Brain microvascular endothelial cell (primary cell): ENCODE measurements around the gene PKP3.

Experiments
- DNase-seq: peaks from one replicate; pipeline ENCODE4 v3.0.0-alpha.2; 2020
- H3K27ac ChIP-seq: fragments of 250-450 bp; sonication (Bioruptor Pico); 2 replicates; pipeline ENCODE4 v1.5.1; 2020; ENCODE audit warnings: mild to moderate bottlenecking, moderate library complexity
- H3K27me3 ChIP-seq: fragments of 250-450 bp; sonication (Bioruptor Pico); replicated peaks from 2 replicates; pipeline ENCODE4 v1.5.1; 2020; ENCODE audit warnings: mild to moderate bottlenecking
- H3K36me3 ChIP-seq: fragments of 250-450 bp; sonication (Bioruptor Pico); replicated peaks from 2 replicates; pipeline ENCODE4 v1.5.1; 2020; ENCODE audit warnings: mild to moderate bottlenecking
- H3K4me3 ChIP-seq: 2 replicates; pipeline ENCODE4 v1.5.1; 2011; ENCODE audit warnings: low read depth, mild to moderate bottlenecking, control low read depth, low read length, moderate library complexity
- in situ Hi-C: cut with HindIII; loops from 2 replicates; pipeline ENCODE4 v1.10.0; 2017; ENCODE audit warnings: low sequenced_read_pairs, low pct_ligation_motif_present
- TF ChIP-seq, protein P1 (sequence below): IDR thresholded peaks from 2 replicates; pipeline ENCODE4 v1.5.1; 2011; ENCODE audit warnings: low read depth, mild to moderate bottlenecking, moderate library complexity, low read length, control low read depth, inconsistent platforms; ENCODE audit errors: missing control alignments

Gene PKP3

DNA sequence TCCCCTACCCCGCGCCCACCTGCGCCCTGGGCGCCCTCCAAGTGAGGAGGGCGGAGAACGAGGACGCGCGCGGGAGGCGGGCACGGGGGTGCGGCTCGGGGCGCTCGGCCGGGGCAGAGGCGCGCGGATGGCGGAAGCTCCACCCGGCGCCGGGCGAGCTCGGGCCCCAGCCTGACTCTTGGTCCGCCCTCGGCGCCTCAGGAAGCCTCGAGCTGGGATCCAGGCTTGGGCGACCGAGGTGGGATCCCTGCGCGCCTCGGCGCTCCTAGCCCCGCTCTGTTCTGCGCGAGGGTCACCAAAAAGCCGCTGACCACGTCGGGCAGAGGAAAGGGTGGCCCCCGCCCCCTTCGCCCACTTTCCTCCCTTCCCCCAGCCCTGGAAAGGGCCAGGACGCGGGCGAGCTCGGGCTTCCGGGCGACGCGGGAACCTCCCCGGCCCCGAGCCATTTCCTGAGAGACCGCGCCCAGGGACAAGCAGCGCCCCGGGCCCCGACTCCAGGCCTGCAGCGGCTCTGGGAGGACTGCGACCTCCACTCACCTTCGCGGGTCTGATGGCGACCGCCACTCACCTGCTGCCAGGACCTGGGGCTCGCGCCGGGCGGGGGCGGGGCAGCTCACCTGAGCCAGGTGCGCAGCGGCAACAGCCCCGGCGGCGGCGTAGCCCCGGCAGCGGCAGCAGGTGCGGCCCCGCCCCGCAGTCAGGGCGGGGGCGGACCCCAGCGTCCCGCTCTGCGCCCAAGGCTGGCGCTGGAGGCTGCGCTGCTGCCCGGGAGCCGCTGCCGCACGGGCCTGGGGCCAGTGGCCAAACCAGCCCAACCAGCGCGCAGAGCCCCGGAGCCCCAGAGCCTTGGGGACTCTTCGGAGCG is 23.0 kb downstream of the PKP3 start:
- no peaks in the 10 kb centered on the region for H3K36me3 ChIP-seq
- H3K27me3 ChIP-seq, result no peaks in the 10 kb centered on the region
- H3K27ac ChIP-seq, result no peak overlapping the region
- no peak for DNase-seq
- H3K4me3 ChIP-seq, result peak overlapping the region; percentile 46
- in situ Hi-C loops, result no loop called here
- TF ChIP-seq, protein P1, sequence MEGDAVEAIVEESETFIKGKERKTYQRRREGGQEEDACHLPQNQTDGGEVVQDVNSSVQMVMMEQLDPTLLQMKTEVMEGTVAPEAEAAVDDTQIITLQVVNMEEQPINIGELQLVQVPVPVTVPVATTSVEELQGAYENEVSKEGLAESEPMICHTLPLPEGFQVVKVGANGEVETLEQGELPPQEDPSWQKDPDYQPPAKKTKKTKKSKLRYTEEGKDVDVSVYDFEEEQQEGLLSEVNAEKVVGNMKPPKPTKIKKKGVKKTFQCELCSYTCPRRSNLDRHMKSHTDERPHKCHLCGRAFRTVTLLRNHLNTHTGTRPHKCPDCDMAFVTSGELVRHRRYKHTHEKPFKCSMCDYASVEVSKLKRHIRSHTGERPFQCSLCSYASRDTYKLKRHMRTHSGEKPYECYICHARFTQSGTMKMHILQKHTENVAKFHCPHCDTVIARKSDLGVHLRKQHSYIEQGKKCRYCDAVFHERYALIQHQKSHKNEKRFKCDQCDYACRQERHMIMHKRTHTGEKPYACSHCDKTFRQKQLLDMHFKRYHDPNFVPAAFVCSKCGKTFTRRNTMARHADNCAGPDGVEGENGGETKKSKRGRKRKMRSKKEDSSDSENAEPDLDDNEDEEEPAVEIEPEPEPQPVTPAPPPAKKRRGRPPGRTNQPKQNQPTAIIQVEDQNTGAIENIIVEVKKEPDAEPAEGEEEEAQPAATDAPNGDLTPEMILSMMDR, result no peak

DNA sequence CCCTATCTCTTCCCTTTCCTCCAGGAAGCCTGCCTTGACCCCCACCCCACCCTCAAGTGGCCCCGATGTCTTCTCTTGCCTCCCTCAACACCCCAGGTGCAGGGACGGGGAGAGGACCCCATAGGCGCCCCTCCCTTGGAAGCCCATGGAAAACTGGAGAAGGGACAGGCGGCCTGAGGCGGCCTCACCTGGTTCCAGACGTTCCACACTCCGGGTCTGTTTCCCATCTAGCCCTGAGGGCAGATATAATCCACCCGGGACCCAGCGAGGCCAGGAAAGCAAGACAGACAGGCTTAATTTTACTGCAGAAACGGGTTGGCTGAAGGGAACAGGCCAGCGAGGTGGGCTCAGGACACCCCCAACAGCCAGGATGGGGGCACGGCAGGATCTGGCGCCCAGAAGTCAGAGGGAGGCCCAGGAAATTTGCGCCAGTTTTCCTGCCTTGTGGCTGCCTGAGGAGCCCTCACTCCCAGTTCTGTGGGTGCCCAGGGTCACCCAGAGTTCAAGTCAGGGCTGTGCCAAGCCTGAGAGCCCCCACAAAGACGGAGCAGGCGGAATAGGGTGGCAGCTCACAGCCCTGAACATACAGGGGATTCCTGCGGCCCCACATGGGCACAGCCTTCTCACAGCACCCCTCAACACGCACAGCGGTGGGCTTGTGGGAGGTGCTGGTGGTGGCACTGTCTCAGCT is 23.8 kb downstream of the PKP3 start:
- Histone ChIP-seq H3K36me3 (no peaks in the 10 kb centered on the region), H3K4me3 (no peak overlapping the region), H3K27me3 (no peaks in the 10 kb centered on the region), H3K27ac (no peak overlapping the region)
- in situ Hi-C loops, result no loop called here
- TF ChIP-seq, protein P1, result no peak
- no peak for DNase-seq

DNA sequence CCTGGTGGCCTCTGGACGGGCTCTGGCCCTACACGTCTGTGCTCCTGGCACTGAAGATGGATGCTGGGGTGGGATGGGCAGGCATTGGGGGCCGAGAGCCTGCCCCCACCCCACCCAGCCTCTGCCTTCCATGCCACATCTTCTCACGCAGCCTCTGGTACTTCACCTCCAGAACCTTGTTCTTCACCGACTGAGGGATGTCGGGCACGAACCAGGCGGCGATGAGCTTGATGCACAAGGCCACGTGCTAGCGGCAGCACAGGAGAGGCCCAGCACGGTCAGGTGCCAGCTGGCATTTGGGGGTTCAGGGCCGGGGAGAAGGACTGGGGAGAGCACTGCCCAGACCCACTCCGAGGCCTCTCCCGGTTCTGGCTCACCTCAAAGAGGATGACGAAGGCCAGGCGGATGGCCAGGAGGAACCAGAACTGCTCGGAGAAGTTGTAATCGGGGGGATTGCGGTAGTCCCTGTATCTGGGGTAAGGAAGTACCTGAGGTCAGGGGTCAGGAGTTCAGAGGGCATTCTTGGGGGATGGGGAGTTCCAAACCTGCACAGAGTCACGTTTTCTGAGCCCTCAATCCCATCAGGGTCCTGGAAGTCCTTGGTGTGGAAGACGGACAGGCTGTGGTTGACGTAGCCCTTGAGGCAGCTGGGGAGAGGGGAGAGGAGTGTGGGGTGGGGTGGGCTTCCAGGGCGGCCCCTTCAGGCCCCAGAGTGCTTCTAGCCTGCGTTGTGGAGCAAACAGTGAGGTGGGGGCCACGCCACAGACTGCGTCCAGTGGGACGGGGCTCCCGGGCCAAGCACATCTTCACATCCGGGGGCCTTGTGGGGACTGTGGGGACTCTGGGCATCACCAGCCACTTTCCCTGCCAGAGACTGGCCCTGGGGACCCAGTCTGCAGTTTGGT is 24.6 kb downstream of the PKP3 start:
- Histone ChIP-seq H3K4me3 (no peak overlapping the region), H3K27me3 (no peaks in the 10 kb centered on the region), H3K36me3 (no peaks in the 10 kb centered on the region), H3K27ac (no peak overlapping the region)
- TF ChIP-seq, protein P1, result no peak
- in situ Hi-C loops, result no loop called here
- DNase-seq, result no peak

DNA sequence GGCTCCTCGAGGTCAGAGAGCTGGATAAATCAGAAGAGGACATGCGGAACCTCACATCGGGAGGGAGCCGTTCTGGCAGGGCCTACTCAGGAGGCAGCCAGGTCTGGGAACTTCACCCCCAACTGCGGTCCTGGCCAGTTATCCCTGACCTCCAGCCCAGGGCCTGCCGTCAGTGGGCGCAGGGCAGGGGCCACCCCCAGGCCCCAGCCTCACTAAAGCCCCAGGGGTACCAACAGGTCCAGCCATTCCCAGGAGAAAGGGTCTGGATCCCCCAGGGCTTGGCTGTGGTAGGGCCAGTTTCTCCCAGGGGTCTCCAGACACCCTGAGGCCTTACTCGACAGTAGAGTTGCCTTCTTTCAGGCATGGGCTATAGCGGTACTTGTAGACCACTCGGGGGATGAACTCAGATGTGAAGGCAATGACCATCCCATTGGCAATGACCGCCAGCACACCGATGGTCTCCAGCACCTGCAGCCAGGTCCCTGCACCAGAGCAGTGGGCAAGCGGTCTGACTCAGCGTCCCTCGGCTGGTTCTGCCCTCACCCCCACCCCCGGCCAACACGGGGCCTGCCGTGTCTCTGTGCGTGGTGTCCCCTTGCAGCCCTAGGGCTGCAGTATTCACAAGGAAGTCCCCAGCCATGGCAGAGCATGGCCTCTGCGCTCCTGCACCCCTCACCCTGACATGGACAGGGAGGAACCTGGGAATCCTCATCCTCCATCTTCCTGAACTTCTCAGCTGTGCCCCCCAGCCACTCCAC is 25.4 kb downstream of the PKP3 start:
- peaks cover 1% of the 10 kb centered on the region for H3K27me3 ChIP-seq
- H3K4me3 ChIP-seq, result no peak overlapping the region
- no peaks in the 10 kb centered on the region for H3K36me3 ChIP-seq
- TF ChIP-seq, protein P1, result no peak
- no peak overlapping the region for H3K27ac ChIP-seq
- in situ Hi-C loops, result no loop called here
- no peak for DNase-seq
